ENCODE measurements around the gene CACNA2D3. TPM values are rescaled to one million over a fixed set of nuclear protein-coding genes. Genes with fewer than 3 reads are reported as not detected.

The CACNA2D3 gene
- total RNA-seq, 2 donors from 2014 or later: 0.97 TPM; not detected in 1

DNA sequence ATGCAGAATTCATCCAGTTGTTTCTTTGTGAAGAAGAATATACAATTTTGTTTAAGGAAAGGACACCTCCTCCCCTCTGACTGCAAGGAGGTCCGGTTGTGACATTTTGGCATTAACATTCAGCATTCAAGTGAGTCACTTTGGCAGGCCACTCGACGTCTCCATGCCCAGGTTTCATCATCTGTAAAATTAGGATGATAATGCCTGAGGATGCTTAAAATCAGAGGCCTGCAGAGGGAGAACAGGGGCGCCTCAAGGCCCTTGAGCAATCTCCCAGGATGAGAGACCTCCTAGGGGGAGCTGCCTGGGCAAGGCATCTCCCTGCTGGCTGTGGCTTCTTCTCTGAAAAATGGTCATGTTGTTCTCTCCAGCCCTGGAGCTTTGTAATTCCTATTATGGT is 236.0 kb downstream of the CACNA2D3 start:
- no peaks in the 10 kb centered on the region for H3K36me3 ChIP-seq (ENCODE audit: control insufficient read depth, insufficient read depth, low read length)
- Mint-ChIP-seq H3K36me3 (ENCODE audit: low read depth) (no peaks in the 10 kb centered on the region), H3K9me3 (no peaks in the 10 kb centered on the region), H3K27ac (no peak overlapping the region), H3K27me3 (ENCODE audit: insufficient read depth) (no peaks in the 10 kb centered on the region), H3K4me3 (no peak overlapping the region), H3K4me1 (peaks cover 7% of the 10 kb centered on the region)
- TF ChIP-seq CTCF (conservative IDR thresholded peaks at IDR 0.05): no peak
- no peaks in the 10 kb centered on the region for H3K27me3 ChIP-seq (ENCODE audit: control insufficient read depth, insufficient read depth, low read length, poor library complexity, severe bottlenecking)
- peak; percentile 39 for DNase-seq
- no peak overlapping the region for H3K4me3 ChIP-seq (ENCODE audit: low read length)
- WGBS, 2 experiments (ENCODE audit: insufficient coverage in 1 of 2, insufficient read length in 1 of 2): 73 to 82% methylated on average over 4 of the region's 4 CpGs
- peaks cover 4% of the 10 kb centered on the region for H3K4me1 ChIP-seq (ENCODE audit: control insufficient read depth, insufficient read depth, low read length)
- no peak overlapping the region for H3K9ac ChIP-seq (ENCODE audit: extremely low read depth, low read length, poor library complexity, severe bottlenecking)
- no peaks in the 10 kb centered on the region for H3K9me3 ChIP-seq (ENCODE audit: control insufficient read depth, low read length)
- H3K27ac ChIP-seq (ENCODE audit: low read depth, low read length): no peak overlapping the region

GRCh38 chr3:54358969-54359694 is 236.8 kb downstream of the CACNA2D3 start:
- no peaks in the 10 kb centered on the region for H3K4me1 Mint-ChIP-seq
- WGBS, 2 experiments (ENCODE audit: insufficient coverage in 1 of 2, insufficient read length in 1 of 2): 94 to 96% methylated on average over 6 to 8 of the region's 8 CpGs
- H3K27me3 Mint-ChIP-seq (ENCODE audit: insufficient read depth): no peaks in the 10 kb centered on the region

GRCh38 chr3:54360320-54360719 is 238.0 kb downstream of the CACNA2D3 start:
- H3K9me3 Mint-ChIP-seq: no peaks in the 10 kb centered on the region
- H3K4me3 ChIP-seq (ENCODE audit: low read length): no peak overlapping the region
- H3K36me3 ChIP-seq (ENCODE audit: control insufficient read depth, insufficient read depth, low read length): no peaks in the 10 kb centered on the region
- peak; percentile 76 for TF ChIP-seq CTCF (conservative IDR thresholded peaks at IDR 0.05)
- H3K36me3 Mint-ChIP-seq (ENCODE audit: low read depth): no peaks in the 10 kb centered on the region
- H3K4me1 ChIP-seq (ENCODE audit: control insufficient read depth, insufficient read depth, low read length): no peaks in the 10 kb centered on the region
- H3K4me1 Mint-ChIP-seq: no peaks in the 10 kb centered on the region
- H3K27me3 Mint-ChIP-seq (ENCODE audit: insufficient read depth): no peaks in the 10 kb centered on the region
- H3K27ac ChIP-seq (ENCODE audit: low read depth, low read length): no peak overlapping the region
- H3K4me3 Mint-ChIP-seq: no peak overlapping the region
- DNase-seq: peak; percentile 61
- H3K27ac Mint-ChIP-seq: no peak overlapping the region
- 83 to 88% methylated on average over 3 of the region's 3 CpGs for WGBS, 2 experiments (ENCODE audit: insufficient coverage in 1 of 2, insufficient read length in 1 of 2)
- H3K27me3 ChIP-seq (ENCODE audit: control insufficient read depth, insufficient read depth, low read length, poor library complexity, severe bottlenecking): no peaks in the 10 kb centered on the region
- no peaks in the 10 kb centered on the region for H3K9me3 ChIP-seq (ENCODE audit: control insufficient read depth, low read length)
- H3K9ac ChIP-seq (ENCODE audit: extremely low read depth, low read length, poor library complexity, severe bottlenecking): no peak overlapping the region

More at GRCh38 chr3:54358969-54359694, 236.8 kb downstream of the CACNA2D3 start:
- H3K9ac ChIP-seq (ENCODE audit: extremely low read depth, low read length, poor library complexity, severe bottlenecking): no peak overlapping the region
- Mint-ChIP-seq H3K27ac (no peak overlapping the region), H3K36me3 (ENCODE audit: low read depth) (no peaks in the 10 kb centered on the region), H3K9me3 (no peaks in the 10 kb centered on the region), H3K4me3 (no peak overlapping the region)
- no peaks in the 10 kb centered on the region for H3K4me1 ChIP-seq (ENCODE audit: control insufficient read depth, insufficient read depth, low read length)
- no peak for TF ChIP-seq CTCF (conservative IDR thresholded peaks at IDR 0.05)
- no peaks in the 10 kb centered on the region for H3K9me3 ChIP-seq (ENCODE audit: control insufficient read depth, low read length)
- no peak overlapping the region for H3K4me3 ChIP-seq (ENCODE audit: low read length)
- no peak overlapping the region for H3K27ac ChIP-seq (ENCODE audit: low read depth, low read length)
- no peaks in the 10 kb centered on the region for H3K36me3 ChIP-seq (ENCODE audit: control insufficient read depth, insufficient read depth, low read length)
- no peaks in the 10 kb centered on the region for H3K27me3 ChIP-seq (ENCODE audit: control insufficient read depth, insufficient read depth, low read length, poor library complexity, severe bottlenecking)
- DNase-seq: peak; percentile 21

All from endodermal cell (in vitro differentiated cells).